Right lobe of liver (tissue), 6 donors: Measurements from ENCODE around the gene MAPK1. TPM values are rescaled to one million over a fixed set of nuclear protein-coding genes. Genes with fewer than 3 reads are reported as not detected.

Experiments
- ATAC-seq, 4 donors: fragments of 200-7000 bp; cut with Tn5 transposase; one replicate each; pipeline ENCODE4 v1.9.1; 2020; ENCODE audit warnings: mild to moderate bottlenecking in 4 of 4, moderate library complexity in 4 of 4
- DNase-seq, 3 donors: peaks; one replicate each; pipeline ENCODE4 v3.0.0-alpha.2; 2020
- H3K27ac ChIP-seq, 3 donors: fragments of 200-600 bp; one replicate each; pipeline ENCODE4 v1.8.0; 2022
- H3K27me3 ChIP-seq, 2 donors: fragments of 200-600 bp; one replicate each; pipeline ENCODE4 v1.8.0; 2022
- H3K36me3 ChIP-seq, 4 donors: fragments of 200-600 bp; sonication (generic) in 1 of 4; one replicate each; pipeline versions ENCODE4 v1.5.1 to v1.8.0; 2017 to 2022; ENCODE audit warnings: control low read depth in 1 of 4
- H3K4me1 ChIP-seq, 4 donors: fragments of 200-600 bp; sonication (generic) in 1 of 4; one replicate each; pipeline versions ENCODE4 v1.5.1 to v1.8.0; 2017 to 2022; ENCODE audit warnings: control low read depth in 1 of 4
- H3K4me3 ChIP-seq, 3 donors: fragments of 200-600 bp; one replicate each; pipeline ENCODE4 v1.8.0; 2022
- H3K9me3 ChIP-seq, 4 donors: fragments of 200-600 bp; sonication (generic) in 1 of 4; one replicate each; pipeline versions ENCODE4 v1.5.1 to v1.8.0; 2017 to 2022; ENCODE audit warnings: control low read depth in 1 of 4
- CTCF ChIP-seq, 4 donors: fragments of 200-600 bp in 3 of 4; fragments of 450-650 bp in 1 of 4; IDR thresholded peaks; one replicate each; pipeline versions ENCODE4 v1.5.1 to v1.8.0; 2016 to 2022; ENCODE audit warnings: antibody characterized with exemption in 4 of 4, mild to moderate bottlenecking in 2 of 4
- POLR2A ChIP-seq: fragments of 450-650 bp; IDR thresholded peaks from one replicate; pipeline ENCODE4 v1.6.1; 2017; ENCODE audit warnings: antibody characterized with exemption, mild to moderate bottlenecking
- WGBS: methylation state at CpG from one replicate; pipeline ENCODE4 v1.1.6; 2018; ENCODE audit warnings: low coverage, low lambda C conversion rate; ENCODE audit not compliant: insufficient coverage; ENCODE audit errors: missing lambda C conversion rate; 5-methylcytosine and 5-hydroxymethylcytosine counted together
- intact Hi-C, 2 donors: fragments of 100-400 bp; cut with DNase I; formaldehyde crosslinking; loops; one replicate each; pipeline versions ENCODE4 v1.11.2 to v1.14.1; 2022
- total RNA-seq, 6 experiments: library from RNA; depleted of rRNA in 2 of 6; stranded (reverse); fragments of >200 nt in 2 of 6; fragmentation: NEBNext Ultra II Directional in 3 of 6; extraction: Animal tissue kit (Norgen Biotek cat#: 25700) in 3 of 6; gene quantifications; one replicate each; pipeline versions ENCODE4 v1.1.0 to v1.2.4, GENCODE V29; 2016 to 2023
- donor health status: DM: no; HTN: yes; CAD: no.
- donor health status: DM: no; HTN: no; CAD: no.
- donor health status: DM: no; HTN: no; CAD: no.
- donor health status: DM: no; HTN: yes; CAD: no.
- donor health status: DM: no; HTN: yes; CAD: no.

Gene MAPK1
- total RNA-seq, 6 experiments from 2014 or later, result 43.4 to 75.0 (median 59.5) TPM

- WGBS, result 78% methylated on average over 4 of the region's 4 CpGs
- Histone ChIP-seq H3K36me3 (no peaks in the 10 kb centered on the region), H3K4me3 (no peak overlapping the region), H3K9me3 (no peaks in the 10 kb centered on the region), H3K27me3 (no peaks in the 10 kb centered on the region), H3K4me1 (peaks cover 0 to 12% (median 0%) of the 10 kb centered on the region in 4 donors), H3K27ac (no peak overlapping the region)
- intact Hi-C loops, result no loop called here
- no peak for DNase-seq
- no peak for ATAC-seq
- TF ChIP-seq POLR2A (no peak), CTCF (IDR thresholded peaks at IDR 0.05) (no peak)
These were observed 32.6 kb downstream of the MAPK1 start for GRCh38 chr22:21834869-21835268.

DNA sequence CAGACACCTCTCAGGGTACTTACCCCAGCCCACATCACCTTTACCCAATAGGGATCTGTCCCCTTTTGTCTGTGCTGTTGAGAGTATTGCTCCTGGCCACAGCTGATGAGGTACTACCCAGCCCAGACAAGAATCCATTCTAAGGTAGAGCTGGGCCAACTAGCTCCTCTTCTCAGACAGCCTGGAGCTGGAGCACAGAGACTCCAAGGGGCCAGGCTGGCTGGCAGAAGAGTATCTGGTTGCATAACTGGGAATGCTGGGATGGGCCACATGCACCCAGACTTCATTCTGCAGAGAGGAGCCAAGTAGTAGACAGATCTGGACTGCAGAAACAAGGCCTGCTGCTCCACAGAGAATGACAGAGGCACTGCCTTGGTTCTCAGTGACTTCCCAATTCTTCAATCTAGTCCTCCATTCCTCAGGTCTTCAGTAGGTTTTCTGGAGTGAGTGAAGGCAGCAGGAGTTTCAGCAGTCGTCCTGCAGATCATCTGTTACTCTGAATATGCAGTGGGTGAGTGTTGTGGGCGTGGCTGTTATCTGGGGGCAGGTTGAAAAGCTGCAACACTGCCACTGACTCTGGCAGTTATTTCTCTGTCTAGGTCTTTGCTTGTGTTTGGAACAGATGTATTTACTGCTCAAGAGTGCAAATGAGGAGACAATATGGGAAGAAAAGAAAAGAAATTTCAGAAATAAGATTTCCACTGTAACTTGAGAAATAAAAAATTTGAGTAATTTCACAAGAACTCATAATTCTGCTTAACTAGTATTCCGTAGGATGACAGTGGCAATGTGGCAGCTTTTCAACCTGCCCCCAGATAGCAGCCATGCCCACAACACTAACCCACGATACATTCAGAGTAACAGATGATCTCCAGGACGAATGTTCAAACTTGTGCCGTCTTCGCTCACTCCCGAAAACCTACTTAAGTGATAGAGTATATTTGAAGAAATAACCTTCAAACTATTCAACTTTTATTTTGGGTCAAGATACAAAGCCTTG lies 34.9 kb downstream of the MAPK1 start:
- no peak overlapping the region for H3K4me3 ChIP-seq
- peaks cover 0 to 9% (median 0%) of the 10 kb centered on the region in 4 donors for H3K4me1 ChIP-seq
- peak in 3 of 4 donors; percentile 28 to 34 (median 30) for ATAC-seq
- no peaks in the 10 kb centered on the region for H3K36me3 ChIP-seq
- no peak for DNase-seq
- H3K27me3 ChIP-seq, result no peaks in the 10 kb centered on the region
- intact Hi-C loops, result no loop called here
- no peaks in the 10 kb centered on the region for H3K9me3 ChIP-seq
- no peak overlapping the region for H3K27ac ChIP-seq
- TF ChIP-seq POLR2A (no peak), CTCF (IDR thresholded peaks at IDR 0.05) (no peak)
- 92% methylated on average over 7 of the region's 8 CpGs for WGBS

GRCh38 chr22:21829523-21829922 lies 37.9 kb downstream of the MAPK1 start:
- DNase-seq, result no peak
- Histone ChIP-seq H3K27ac (no peak overlapping the region), H3K4me1 (no peaks in the 10 kb centered on the region), H3K9me3 (no peaks in the 10 kb centered on the region), H3K4me3 (no peak overlapping the region), H3K36me3 (no peaks in the 10 kb centered on the region), H3K27me3 (no peaks in the 10 kb centered on the region)
- intact Hi-C loops, result no loop called here
- no peak for ATAC-seq
- TF ChIP-seq CTCF (IDR thresholded peaks at IDR 0.05) (no peak), POLR2A (no peak)
- 97% methylated on average over 3 of the region's 3 CpGs for WGBS

GRCh38 chr22:21828268-21828638 lies 39.2 kb downstream of the MAPK1 start:
- no peaks in the 10 kb centered on the region for H3K36me3 ChIP-seq
- no peak for ATAC-seq
- WGBS, result 68% methylated on average over 4 of the region's 4 CpGs

More at GRCh38 chr22:21828268-21828638, 39.2 kb downstream of the MAPK1 start:
- Histone ChIP-seq H3K4me1 (no peaks in the 10 kb centered on the region), H3K4me3 (no peak overlapping the region), H3K27ac (no peak overlapping the region), H3K27me3 (no peaks in the 10 kb centered on the region), H3K9me3 (no peaks in the 10 kb centered on the region)
- intact Hi-C loops, result no loop called here
- no peak for DNase-seq
- TF ChIP-seq POLR2A (no peak), CTCF (IDR thresholded peaks at IDR 0.05) (no peak)
